SIG-M5 treated with dmso at 0.1 percent for 504 hours (cell line): ENCODE data around the gene NPM1.
"Not testable (repeated sequence)": the region's sequence is repeated elsewhere in the genome, so short reads cannot be mapped to it uniquely, and the experiment has no call there.

ENCODE experiments used
- DNase-seq: peaks from one replicate; lab custom pipeline; 2025; ENCODE audit not compliant: unreplicated experiment; lab: John Stamatoyannopoulos, UW

The NPM1 gene, protein sequence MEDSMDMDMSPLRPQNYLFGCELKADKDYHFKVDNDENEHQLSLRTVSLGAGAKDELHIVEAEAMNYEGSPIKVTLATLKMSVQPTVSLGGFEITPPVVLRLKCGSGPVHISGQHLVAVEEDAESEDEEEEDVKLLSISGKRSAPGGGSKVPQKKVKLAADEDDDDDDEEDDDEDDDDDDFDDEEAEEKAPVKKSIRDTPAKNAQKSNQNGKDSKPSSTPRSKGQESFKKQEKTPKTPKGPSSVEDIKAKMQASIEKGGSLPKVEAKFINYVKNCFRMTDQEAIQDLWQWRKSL

GRCh38 chr5:171387345-171387969 is at the start of gene NPM1:
Gene NPM1 (plus strand): TSS chr5:171387849. CDS start chr5:171387949, 100 bp downstream.
- peak; percentile 99 for DNase-seq

DNA sequence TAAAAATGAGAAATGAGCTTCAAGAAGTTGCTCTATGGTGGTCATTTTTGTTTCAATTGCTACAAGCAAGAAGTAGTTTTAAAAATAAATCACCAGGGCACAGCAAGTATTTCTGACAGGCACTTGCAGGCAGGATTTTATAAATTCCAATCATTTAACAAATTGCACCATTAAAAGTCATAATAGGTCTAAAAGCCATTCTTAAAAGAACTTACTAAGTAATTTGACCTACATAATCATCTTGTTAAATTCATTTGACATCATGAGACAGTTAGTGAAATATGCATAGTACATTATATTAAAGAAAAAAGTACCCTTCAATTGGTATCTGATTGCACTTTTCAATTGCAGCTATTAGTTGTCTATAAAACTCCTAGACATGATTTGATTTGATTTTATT is 47.6 kb upstream of the NPM1 start:
- DNase-seq: no peak

GRCh38 chr5:171340491-171340890 is 47.2 kb upstream of the NPM1 start:
- no peak for DNase-seq

DNA sequence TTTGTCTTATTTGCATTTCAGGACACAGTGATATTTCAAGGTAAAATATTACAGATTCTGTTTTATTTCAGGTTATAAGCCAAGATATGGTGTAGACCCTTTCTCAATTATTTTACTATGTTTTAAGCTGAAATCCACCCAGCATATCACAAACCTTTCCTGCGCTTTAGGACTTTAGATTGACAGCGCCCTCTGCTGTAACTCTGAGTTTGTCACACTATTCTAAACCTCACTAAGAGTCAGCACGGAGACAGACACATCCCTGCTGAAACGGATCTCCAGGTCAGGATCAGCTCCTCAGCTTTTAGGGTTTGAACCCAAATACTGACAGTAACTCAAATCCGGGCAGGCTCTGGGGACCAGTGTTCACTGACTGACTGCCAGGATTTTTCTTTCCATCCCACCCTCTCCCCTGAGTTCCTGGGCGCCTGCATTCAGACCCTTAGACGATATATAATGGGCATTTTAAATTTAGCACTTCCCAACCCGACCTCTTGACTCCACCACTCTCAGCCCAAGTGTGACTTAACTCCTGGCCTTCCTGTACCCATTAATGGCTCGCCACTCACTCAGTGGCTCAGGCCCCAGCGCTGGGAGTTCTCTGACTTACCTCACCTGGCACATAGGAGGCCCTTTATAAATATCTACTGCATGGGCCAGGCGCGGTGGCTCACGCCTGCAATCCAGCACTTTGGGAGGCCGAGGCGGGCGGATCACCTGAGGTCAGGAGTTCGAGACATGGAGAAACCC is 45.1 kb upstream of the NPM1 start:
- peak; percentile 66 for DNase-seq

DNA sequence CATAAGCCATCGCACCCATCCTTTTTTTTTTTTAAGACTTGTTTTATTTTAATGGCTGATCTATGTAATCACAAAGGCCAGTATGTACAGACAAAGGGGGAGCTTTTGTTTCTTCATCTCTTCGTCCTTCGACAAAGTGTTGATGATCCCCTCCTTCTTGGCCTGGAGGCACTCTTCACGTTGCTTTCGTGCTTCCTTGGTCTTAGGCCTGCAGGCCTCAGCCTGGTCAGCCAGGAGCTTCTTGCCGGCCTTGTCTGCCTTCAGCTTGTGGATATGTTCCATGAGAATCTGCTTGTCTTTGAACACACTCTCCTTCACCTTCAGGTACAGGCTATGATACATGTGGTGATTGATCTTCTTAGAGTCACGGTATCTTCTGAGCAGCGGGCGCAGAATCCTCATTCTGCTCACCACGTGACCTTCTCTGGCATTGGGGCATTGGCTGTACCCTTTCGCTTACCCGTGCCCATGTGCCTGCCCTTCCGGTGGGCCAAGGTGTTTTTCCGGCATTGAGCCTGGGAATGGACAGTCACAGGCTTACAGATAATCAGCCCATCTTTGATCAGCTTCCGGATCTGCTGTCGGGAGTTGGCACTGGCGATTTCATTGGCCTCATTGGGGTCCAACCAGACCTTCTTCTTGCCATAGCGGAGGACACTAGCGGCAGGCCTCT is 42.6 kb upstream of the NPM1 start:
- DNase-seq: no peak

DNA sequence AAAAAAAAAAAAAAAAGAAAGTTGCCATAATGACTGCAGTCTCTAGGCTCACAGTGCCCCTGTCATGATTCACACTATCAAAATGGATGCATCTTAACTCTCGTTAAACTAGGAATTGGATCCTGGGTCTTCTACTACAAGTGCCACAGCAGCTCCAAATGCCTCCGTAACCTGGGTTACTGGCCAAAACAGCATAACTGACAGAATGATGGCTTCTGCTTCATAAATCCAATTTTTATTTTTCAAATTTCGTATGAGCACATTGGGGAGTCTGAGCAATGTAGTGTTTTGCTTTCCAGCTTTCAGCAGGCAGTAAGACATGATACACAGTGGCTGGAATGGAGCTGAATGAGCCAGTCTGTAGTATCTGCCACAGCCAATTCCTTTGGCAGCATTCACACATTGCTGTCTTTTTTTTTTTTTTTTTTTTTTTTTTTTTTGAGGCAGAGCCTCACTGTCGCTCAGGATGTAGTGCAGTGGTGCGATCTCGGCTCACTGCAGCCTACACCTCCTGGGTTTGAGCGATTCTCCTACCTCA is 36.0 kb upstream of the NPM1 start:
- DNase-seq: no peak

- no peak for DNase-seq
These were observed 32.3 kb upstream of the NPM1 start for GRCh38 chr5:171355302-171355724.

GRCh38 chr5:171357843-171358242 is 29.8 kb upstream of the NPM1 start:
- no peak for DNase-seq

DNA sequence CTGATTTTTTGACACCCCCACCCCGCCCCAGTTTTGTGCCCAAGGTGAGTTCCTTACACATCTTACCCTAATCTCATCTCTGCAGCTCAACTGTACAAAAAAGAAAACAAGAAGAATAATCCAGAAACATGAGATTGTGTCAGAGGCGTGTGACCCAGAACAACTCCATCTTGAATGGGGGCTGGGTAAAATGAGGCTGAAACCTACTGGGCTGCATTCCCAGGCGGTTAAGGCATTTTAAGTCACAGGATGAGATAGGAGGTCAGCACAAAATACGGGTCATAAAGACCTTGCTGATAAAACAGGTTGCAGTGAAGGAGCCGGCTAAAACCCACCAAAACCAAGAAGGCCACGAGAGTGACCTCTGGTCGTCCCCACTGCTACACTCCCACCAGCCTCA is 26.5 kb upstream of the NPM1 start:
- DNase-seq: not testable (repeated sequence)

DNA sequence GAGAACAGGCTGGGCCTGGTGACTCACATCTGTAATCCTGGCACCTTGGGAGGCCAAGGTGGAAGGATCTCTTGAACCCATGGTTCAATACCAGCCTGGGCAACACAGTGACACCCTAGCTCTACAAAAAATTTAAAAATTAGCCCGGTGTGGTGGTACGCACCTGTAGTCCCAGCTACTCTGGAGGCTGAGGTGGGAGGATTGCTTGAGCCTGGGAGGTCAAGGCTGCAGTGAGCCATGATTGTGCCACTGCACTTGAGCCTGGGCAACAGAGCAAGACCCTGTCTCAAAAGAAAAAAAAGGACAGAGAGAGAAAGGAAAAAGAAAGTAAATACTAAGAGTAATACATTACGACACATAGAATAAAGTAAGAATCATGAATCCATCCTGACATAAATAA is 24.4 kb upstream of the NPM1 start:
- DNase-seq: not testable (repeated sequence)

DNA sequence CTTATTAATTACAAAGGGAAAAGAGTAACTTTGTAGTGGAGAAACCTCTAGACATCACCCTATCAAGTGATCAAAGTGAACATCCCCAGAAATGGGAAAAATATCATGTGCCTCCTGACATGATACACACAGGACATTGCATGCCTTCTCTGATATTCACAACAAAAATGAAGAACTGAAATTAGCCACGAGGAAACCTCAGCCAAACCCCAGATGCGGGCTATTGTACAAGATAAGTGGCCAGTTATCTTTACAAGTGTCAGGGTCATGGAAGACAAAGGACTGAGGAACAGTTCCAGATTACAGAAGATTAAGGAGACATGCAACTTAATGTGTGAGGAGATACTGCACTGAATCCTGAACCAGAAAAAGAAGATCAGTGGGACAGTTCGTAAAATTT is 23.8 kb upstream of the NPM1 start:
- DNase-seq: peak; percentile 41

DNA sequence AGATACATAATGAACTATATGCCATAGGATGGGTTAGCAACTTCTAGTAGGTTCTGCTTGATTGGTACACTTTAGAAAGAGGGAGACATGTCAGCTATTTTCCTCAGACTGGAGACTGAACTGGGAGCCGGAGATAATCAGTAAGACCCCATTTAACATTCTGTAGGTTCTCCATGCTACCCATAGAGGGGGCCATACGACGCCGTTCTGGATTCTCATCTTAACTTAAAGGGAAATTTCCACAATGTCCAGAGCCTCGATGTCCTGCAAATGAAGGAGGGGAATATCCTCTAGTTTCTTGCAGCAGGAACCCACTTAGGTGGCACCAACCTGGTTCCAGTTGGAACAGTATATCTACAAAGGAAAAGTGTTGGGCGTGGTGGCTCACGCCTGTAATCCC is 22.3 kb upstream of the NPM1 start:
- DNase-seq: peak; percentile 11

DNA sequence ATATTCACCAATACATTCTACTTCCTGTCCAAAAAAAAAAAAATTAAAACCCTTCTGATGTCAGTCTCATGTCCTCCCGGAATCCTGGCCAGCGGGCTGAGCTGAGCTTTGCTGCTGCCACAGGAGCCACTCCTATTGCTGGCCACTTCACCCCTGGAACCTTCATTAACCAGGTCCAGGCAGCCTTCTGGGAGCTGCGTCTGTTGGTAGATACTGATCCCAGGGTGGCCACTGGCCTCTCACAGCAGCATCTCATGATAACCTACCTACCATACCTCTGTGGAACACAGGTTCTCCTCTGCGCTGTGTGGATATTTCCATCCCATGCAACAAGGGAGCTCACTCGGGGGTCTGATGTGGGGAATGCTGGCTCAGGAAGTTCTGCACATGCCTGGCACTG is 21.0 kb upstream of the NPM1 start:
- DNase-seq: no peak

DNA sequence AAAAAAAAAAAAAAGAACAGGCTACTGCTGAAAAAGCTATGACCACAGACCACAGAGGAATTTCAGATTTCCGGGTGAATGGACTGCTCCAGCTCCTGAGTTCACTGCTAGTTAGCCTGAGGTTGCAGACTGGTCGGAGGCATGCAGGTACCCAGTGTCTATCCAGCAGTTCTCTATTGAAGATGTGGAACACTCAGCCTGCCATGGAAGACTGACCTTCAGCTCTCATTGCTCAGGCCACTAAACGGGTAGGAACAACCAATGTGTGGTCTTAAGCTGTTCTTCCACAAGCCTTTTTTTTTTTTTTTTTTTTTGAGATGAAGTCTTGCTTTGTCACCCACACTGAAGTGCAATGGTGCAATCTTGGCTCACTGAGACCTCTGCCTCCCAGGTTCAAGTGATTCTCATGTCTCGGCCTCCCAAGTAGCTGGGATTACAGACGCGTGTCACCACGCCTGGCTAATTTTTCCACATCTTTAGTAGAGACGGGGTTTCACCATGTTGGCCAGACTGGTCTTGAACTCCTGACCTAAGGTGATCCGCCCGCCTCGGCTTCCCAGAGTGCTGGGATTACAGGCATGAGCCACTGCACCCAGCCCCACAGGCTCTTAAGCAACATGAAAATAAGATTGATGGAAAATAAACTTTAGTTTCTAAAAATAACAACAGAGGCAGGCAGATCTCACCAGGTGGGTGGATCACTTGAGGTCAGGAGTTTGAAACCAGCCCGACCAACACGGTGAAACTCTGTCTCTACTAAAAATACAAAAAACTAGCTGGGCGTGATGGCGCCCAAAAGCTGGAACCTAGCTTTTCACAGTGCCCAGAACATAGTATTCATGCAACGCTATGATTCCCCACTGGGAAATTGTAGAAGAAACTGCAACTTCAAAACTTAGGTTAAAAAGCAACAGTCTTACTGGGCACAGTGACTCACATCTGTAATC is 20.0 kb upstream of the NPM1 start:
- DNase-seq: no peak

GRCh38 chr5:171369056-171369455 is 18.6 kb upstream of the NPM1 start:
- DNase-seq: no peak

DNA sequence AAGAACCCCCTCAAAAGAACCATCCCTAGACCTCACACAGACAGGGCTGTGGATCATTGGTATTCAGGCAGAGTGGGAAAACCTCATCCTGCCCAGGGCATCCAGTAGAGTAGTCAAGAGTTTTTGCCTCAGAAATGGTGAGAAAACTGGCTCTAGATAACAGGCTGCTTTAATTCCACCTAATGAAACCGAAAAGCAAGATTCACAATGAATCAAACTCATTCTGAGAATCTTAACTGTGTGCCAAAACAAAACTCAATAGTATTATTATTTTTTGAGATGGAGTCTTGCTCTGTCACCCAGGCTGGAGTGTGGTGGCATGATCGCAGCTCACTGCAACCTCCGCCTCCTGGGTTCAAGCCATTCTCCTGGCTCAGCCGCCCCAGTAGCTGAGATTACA is 17.8 kb upstream of the NPM1 start:
- no peak for DNase-seq

- DNase-seq: not testable (repeated sequence)
These were observed 16.8 kb upstream of the NPM1 start for GRCh38 chr5:171370881-171371280.

GRCh38 chr5:171371326-171371725 is 16.3 kb upstream of the NPM1 start:
- DNase-seq: no peak

GRCh38 chr5:171379961-171380360 is 7.7 kb upstream of the NPM1 start:
- DNase-seq: no peak

GRCh38 chr5:171384416-171384815 is 3.2 kb upstream of the NPM1 start:
- not testable (repeated sequence) for DNase-seq
